IPS DF 6.9 (cell line): ENCODE data around the gene ASTN2.
A peak's percentile ranks its signal among the peaks of the same experiment; 100 is the strongest.

Experiments
- DNase-seq: peaks from one replicate; pipeline ENCODE4 v3.0.0-alpha.2; 2013; ENCODE audit warnings: low read depth, low spot score
- H3K27ac ChIP-seq: one replicate; pipeline ENCODE4 v1.5.1; 2013; ENCODE audit warnings: low read length, control low read depth
- H3K27me3 ChIP-seq: 2 replicates; pipeline ENCODE4 v1.6.1; 2013; ENCODE audit warnings: mild to moderate bottlenecking, low read length; ENCODE audit not compliant: control insufficient read depth, insufficient read depth
- H3K36me3 ChIP-seq: 2 replicates; pipeline ENCODE4 v1.6.1; 2013; ENCODE audit warnings: low read length; ENCODE audit not compliant: control insufficient read depth, insufficient read depth
- H3K4me1 ChIP-seq: 2 replicates; pipeline ENCODE4 v1.6.1; 2013; ENCODE audit warnings: low read length; ENCODE audit not compliant: control insufficient read depth, insufficient read depth
- H3K4me3 ChIP-seq: 2 replicates; pipeline ENCODE4 v1.5.1; 2013; ENCODE audit warnings: mild to moderate bottlenecking, low read length
- H3K9me3 ChIP-seq: 2 replicates; pipeline ENCODE4 v1.6.1; 2013; ENCODE audit warnings: low read length, inconsistent platforms; ENCODE audit not compliant: control insufficient read depth, insufficient read depth
- WGBS: extraction: QIAGEN DNeasy Blood & Tissue Kit; methylation state at CpG from one replicate; pipeline ENCODE4 v1.1.7; 2013; ENCODE audit warnings: mixed read lengths, missing lambda C conversion rate; ENCODE audit not compliant: insufficient read length, insufficient coverage; 5-methylcytosine and 5-hydroxymethylcytosine counted together

ASTN2 gene

GRCh38 chr9:116939161-116939560 lies 475.7 kb downstream of the ASTN2 start:
- no peak overlapping the region for H3K4me3 ChIP-seq
- no peaks in the 10 kb centered on the region for H3K36me3 ChIP-seq
- no peak overlapping the region for H3K27ac ChIP-seq
- no peak for DNase-seq
- no peaks in the 10 kb centered on the region for H3K9me3 ChIP-seq
- WGBS: no CpG with 5 or more reads among the region's 1 CpG
- no peaks in the 10 kb centered on the region for H3K27me3 ChIP-seq
- H3K4me1 ChIP-seq: no peaks in the 10 kb centered on the region

DNA sequence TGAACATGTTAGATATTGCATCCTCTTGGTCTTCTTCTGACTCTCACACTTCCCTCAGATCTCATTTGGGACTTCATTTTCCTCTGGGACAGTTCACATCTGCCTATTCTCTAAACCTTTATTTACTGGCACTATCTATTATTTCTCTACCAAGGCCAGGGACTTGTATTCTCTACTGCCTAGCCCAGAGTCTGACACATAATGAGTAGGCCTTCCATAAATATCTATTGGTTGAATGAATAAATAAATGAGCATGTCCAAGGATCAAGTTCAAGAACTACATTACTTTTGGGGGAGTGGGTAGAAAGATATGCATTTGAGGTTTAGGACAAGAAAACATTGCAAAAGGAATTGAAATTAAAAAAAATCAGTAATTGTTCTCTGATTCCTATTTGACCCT lies 477.5 kb downstream of the ASTN2 start:
- Histone ChIP-seq H3K27ac (no peak overlapping the region), H3K36me3 (no peaks in the 10 kb centered on the region), H3K27me3 (no peaks in the 10 kb centered on the region), H3K9me3 (no peaks in the 10 kb centered on the region), H3K4me1 (no peaks in the 10 kb centered on the region), H3K4me3 (no peak overlapping the region)
- DNase-seq: no peak

GRCh38 chr9:116935149-116935897 lies 479.5 kb downstream of the ASTN2 start:
- H3K27ac ChIP-seq: no peak overlapping the region
- H3K9me3 ChIP-seq: no peaks in the 10 kb centered on the region
- H3K4me1 ChIP-seq: no peaks in the 10 kb centered on the region
- no peak overlapping the region for H3K4me3 ChIP-seq
- H3K27me3 ChIP-seq: no peaks in the 10 kb centered on the region
- WGBS: no CpG with 5 or more reads among the region's 5 CpGs
- no peak for DNase-seq
- H3K36me3 ChIP-seq: no peaks in the 10 kb centered on the region

- no peaks in the 10 kb centered on the region for H3K9me3 ChIP-seq
- H3K36me3 ChIP-seq: no peaks in the 10 kb centered on the region
- no peak overlapping the region for H3K27ac ChIP-seq
- no peak for DNase-seq
- 0 out of 2 replicates have a peak, but pooled peaks cover 2% of the 10 kb centered on the region for H3K4me1 ChIP-seq
- WGBS: no CpG with 5 or more reads among the region's 5 CpGs
- no peaks in the 10 kb centered on the region for H3K27me3 ChIP-seq
- no peak overlapping the region for H3K4me3 ChIP-seq
Measured at GRCh38 chr9:116934131-116934530, 480.7 kb downstream of the ASTN2 start.

GRCh38 chr9:116933251-116933650 lies 481.6 kb downstream of the ASTN2 start:
- H3K27ac ChIP-seq: no peak overlapping the region
- no peaks in the 10 kb centered on the region for H3K27me3 ChIP-seq
- peaks cover 5% of the 10 kb centered on the region; the same call in 1 of the 2 replicates for H3K4me1 ChIP-seq
- no peaks in the 10 kb centered on the region for H3K36me3 ChIP-seq
- WGBS: no CpG with 5 or more reads among the region's 2 CpGs
- H3K9me3 ChIP-seq: no peaks in the 10 kb centered on the region
- H3K4me3 ChIP-seq: no peak overlapping the region
- DNase-seq: no peak

GRCh38 chr9:116929621-116930020 lies 485.2 kb downstream of the ASTN2 start:
- H3K27ac ChIP-seq: peak overlapping the region; percentile 44
- H3K4me3 ChIP-seq: no peak overlapping the region
- no peaks in the 10 kb centered on the region for H3K36me3 ChIP-seq
- 100% methylated on average over 1 of the region's 3 CpGs for WGBS
- no peak for DNase-seq
- no peaks in the 10 kb centered on the region for H3K27me3 ChIP-seq
- H3K4me1 ChIP-seq: peaks cover 12% of the 10 kb centered on the region
- no peaks in the 10 kb centered on the region for H3K9me3 ChIP-seq

DNA sequence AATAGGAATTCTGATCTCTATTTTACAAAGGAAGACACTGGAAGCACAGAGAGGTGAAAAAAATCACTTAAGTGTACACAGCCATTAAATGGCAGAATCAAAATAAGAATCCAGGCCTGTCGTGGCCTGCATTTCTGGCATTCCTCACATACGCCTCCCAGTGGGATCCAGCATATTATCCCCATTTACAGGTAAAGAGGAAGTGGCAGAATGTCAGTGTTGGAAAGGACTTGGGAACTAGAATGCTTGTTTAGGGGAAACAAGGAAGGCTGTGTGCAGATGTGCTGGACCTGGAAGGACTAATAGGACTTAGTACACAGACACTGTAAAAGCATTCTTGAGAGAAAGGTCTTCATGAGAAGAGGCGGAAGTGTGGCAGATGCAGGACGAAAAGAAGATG lies 486.0 kb downstream of the ASTN2 start:
- H3K27ac ChIP-seq: peak overlapping the region; percentile 44
- WGBS: no CpG with 5 or more reads among the region's 4 CpGs
- peak; percentile 63 for DNase-seq
- no peak overlapping the region for H3K4me3 ChIP-seq
- no peaks in the 10 kb centered on the region for H3K27me3 ChIP-seq
- H3K9me3 ChIP-seq: no peaks in the 10 kb centered on the region
- peaks cover 12% of the 10 kb centered on the region for H3K4me1 ChIP-seq
- no peaks in the 10 kb centered on the region for H3K36me3 ChIP-seq

- Histone ChIP-seq H3K36me3 (no peaks in the 10 kb centered on the region), H3K9me3 (no peaks in the 10 kb centered on the region), H3K4me1 (peaks cover 12% of the 10 kb centered on the region), H3K27ac (no peak overlapping the region), H3K4me3 (no peak overlapping the region), H3K27me3 (no peaks in the 10 kb centered on the region)
- WGBS: no CpG with 5 or more reads among the region's 2 CpGs
- no peak for DNase-seq
Measured at GRCh38 chr9:116928289-116928688, 486.6 kb downstream of the ASTN2 start.

- no peak overlapping the region for H3K27ac ChIP-seq
- no peak overlapping the region for H3K4me3 ChIP-seq
- H3K36me3 ChIP-seq: no peaks in the 10 kb centered on the region
- H3K9me3 ChIP-seq: no peaks in the 10 kb centered on the region
- WGBS: no CpG with 5 or more reads among the region's 3 CpGs
- no peak for DNase-seq
- no peaks in the 10 kb centered on the region for H3K27me3 ChIP-seq
- peaks cover 12% of the 10 kb centered on the region for H3K4me1 ChIP-seq
Measured at GRCh38 chr9:116927726-116928125, 487.1 kb downstream of the ASTN2 start.

GRCh38 chr9:116925121-116925520 lies 489.7 kb downstream of the ASTN2 start:
- no peaks in the 10 kb centered on the region for H3K27me3 ChIP-seq
- no peaks in the 10 kb centered on the region for H3K36me3 ChIP-seq
- no peaks in the 10 kb centered on the region for H3K9me3 ChIP-seq
- no peak overlapping the region for H3K4me3 ChIP-seq
- DNase-seq: no peak
- peaks cover 12% of the 10 kb centered on the region for H3K4me1 ChIP-seq
- H3K27ac ChIP-seq: no peak overlapping the region

GRCh38 chr9:116924462-116925110 lies 490.3 kb downstream of the ASTN2 start:
- no peaks in the 10 kb centered on the region for H3K9me3 ChIP-seq
- DNase-seq: no peak
- no peak overlapping the region for H3K27ac ChIP-seq
- no CpG with 5 or more reads among the region's 6 CpGs for WGBS
- H3K4me3 ChIP-seq: no peak overlapping the region
- peaks cover 10% of the 10 kb centered on the region for H3K4me1 ChIP-seq
- H3K36me3 ChIP-seq: no peaks in the 10 kb centered on the region
- no peaks in the 10 kb centered on the region for H3K27me3 ChIP-seq
